Mesendoderm (in vitro differentiated cells): ENCODE data around the gene SYNDIG1L.
A peak's percentile ranks its signal among the peaks of the same experiment; 100 is the strongest.

Experiments used
- DNase-seq: peaks from one replicate; pipeline ENCODE4 v3.0.0; 2013
- H2AK5ac ChIP-seq: 2 replicates; pipeline ENCODE4 v1.6.1; 2013; ENCODE audit warnings: low read length, inconsistent platforms
- H2BK120ac ChIP-seq: 2 replicates; pipeline ENCODE4 v1.6.1; 2013; ENCODE audit warnings: low read depth, mild to moderate bottlenecking, low read length, moderate library complexity, mixed read lengths
- H2BK15ac ChIP-seq: replicated peaks from 2 replicates; pipeline ENCODE4 v1.6.1; 2013; ENCODE audit warnings: low read depth, mild to moderate bottlenecking, moderate library complexity
- H2BK5ac ChIP-seq: 2 replicates; pipeline ENCODE4 v1.6.1; 2013; ENCODE audit warnings: low read length, inconsistent platforms
- H3K18ac ChIP-seq: 2 replicates; pipeline ENCODE4 v1.6.1; 2013; ENCODE audit warnings: mild to moderate bottlenecking, low read length, mixed read lengths
- H3K23ac ChIP-seq: one replicate; pipeline ENCODE4 v1.6.1; 2013; ENCODE audit warnings: low read length
- H3K27ac ChIP-seq: 2 replicates; pipeline ENCODE4 v1.5.1; 2013; ENCODE audit warnings: low read depth, mild to moderate bottlenecking, inconsistent platforms, low read length, moderate library complexity
- H3K27me3 ChIP-seq: 2 replicates; pipeline ENCODE4 v1.6.1; 2013; ENCODE audit warnings: low read length, control low read depth, mild to moderate bottlenecking, inconsistent platforms; ENCODE audit not compliant: insufficient read depth, poor library complexity
- H3K36me3 ChIP-seq: 2 replicates; pipeline ENCODE4 v1.6.1; 2013; ENCODE audit warnings: low read length, inconsistent platforms; ENCODE audit not compliant: control insufficient read depth, insufficient read depth
- H3K4ac ChIP-seq: one replicate; pipeline ENCODE4 v1.6.1; 2013; ENCODE audit warnings: low read depth, mild to moderate bottlenecking, low read length, moderate library complexity
- H3K4me1 ChIP-seq: 2 replicates; pipeline ENCODE4 v1.6.1; 2013; ENCODE audit warnings: low read depth, low read length, inconsistent platforms; ENCODE audit not compliant: control insufficient read depth
- H3K4me2 ChIP-seq: 2 replicates; pipeline ENCODE4 v1.6.1; 2013; ENCODE audit warnings: low read length
- H3K4me3 ChIP-seq: 2 replicates; pipeline ENCODE4 v1.5.1; 2013; ENCODE audit warnings: mild to moderate bottlenecking, low read length
- H3K56ac ChIP-seq: one replicate; pipeline ENCODE4 v1.6.1; 2013; ENCODE audit warnings: low read length
- H3K79me1 ChIP-seq: 2 replicates; pipeline ENCODE4 v1.6.1; 2013; ENCODE audit warnings: low read length, inconsistent platforms
- H3K79me2 ChIP-seq: 2 replicates; pipeline ENCODE4 v1.6.1; 2013; ENCODE audit warnings: mild to moderate bottlenecking, low read length; ENCODE audit not compliant: control insufficient read depth, insufficient read depth
- H3K9ac ChIP-seq: 2 replicates; pipeline ENCODE4 v1.6.1; 2013; ENCODE audit warnings: low read length, inconsistent platforms
- H4K5ac ChIP-seq: one replicate; pipeline ENCODE4 v1.6.1; 2013; ENCODE audit warnings: low read length
- H4K8ac ChIP-seq: one replicate; pipeline ENCODE4 v1.6.1; 2013; ENCODE audit warnings: low read depth, mild to moderate bottlenecking, control low read depth, low read length, moderate library complexity
- WGBS: extraction: QIAGEN DNeasy Blood & Tissue Kit; methylation state at CpG from one replicate; pipeline ENCODE4 v1.1.7; 2013; ENCODE audit warnings: low lambda C conversion rate, missing lambda C conversion rate; ENCODE audit not compliant: insufficient coverage; ENCODE audit errors: extremely low coverage; 5-methylcytosine and 5-hydroxymethylcytosine counted together

The SYNDIG1L gene

GRCh38 chr14:74429221-74429691, 3.2 kb upstream of the SYNDIG1L start:
- Histone ChIP-seq H3K4me1 (peaks cover 13% of the 10 kb centered on the region), H3K27me3 (no peaks in the 10 kb centered on the region)
- no CpG with 5 or more reads among the region's 4 CpGs for WGBS

GRCh38 chr14:74427651-74428050, 1.6 kb upstream of the SYNDIG1L start:
- Histone ChIP-seq H3K79me1 (no peaks in the 10 kb centered on the region), H2BK5ac (no peak overlapping the region), H3K27ac (no peak overlapping the region), H3K23ac (no peak overlapping the region), H3K4ac (no peak overlapping the region), H4K8ac (no peak overlapping the region), H3K27me3 (no peaks in the 10 kb centered on the region), H2AK5ac (no peak overlapping the region), H2BK120ac (no peak overlapping the region), H2BK15ac (no peak overlapping the region), H3K18ac (no peak overlapping the region), H3K79me2 (no peaks in the 10 kb centered on the region), H3K4me2 (no peak overlapping the region), H3K4me1 (peaks cover 13% of the 10 kb centered on the region), H3K9ac (no peak overlapping the region), H3K36me3 (no peaks in the 10 kb centered on the region), H3K4me3 (no peak overlapping the region), H3K56ac (no peak overlapping the region), H4K5ac (no peak overlapping the region)
- DNase-seq = no peak
- no CpG with 5 or more reads among the region's 1 CpG for WGBS

More at GRCh38 chr14:74429221-74429691, 3.2 kb upstream of the SYNDIG1L start:
- no peak overlapping the region for H3K27ac ChIP-seq
- no peaks in the 10 kb centered on the region for H3K36me3 ChIP-seq
- no peak overlapping the region for H3K4ac ChIP-seq
- H3K9ac ChIP-seq = peak overlapping the region; percentile 7
- no peak overlapping the region for H3K18ac ChIP-seq
- no peak overlapping the region for H3K4me2 ChIP-seq
- peak overlapping the region; percentile 43 for H2BK5ac ChIP-seq
- H3K79me1 ChIP-seq = no peaks in the 10 kb centered on the region
- no peak overlapping the region for H2BK120ac ChIP-seq
- H2BK15ac ChIP-seq = no peak overlapping the region
- H3K79me2 ChIP-seq = no peaks in the 10 kb centered on the region
- DNase-seq = peak; percentile 88
- H4K8ac ChIP-seq = no peak overlapping the region
- no peak overlapping the region for H2AK5ac ChIP-seq
- H4K5ac ChIP-seq = no peak overlapping the region
- peak overlapping the region; percentile 50 for H3K56ac ChIP-seq
- H3K4me3 ChIP-seq = no peak overlapping the region
- H3K23ac ChIP-seq = peak overlapping the region; percentile 11

DNA sequence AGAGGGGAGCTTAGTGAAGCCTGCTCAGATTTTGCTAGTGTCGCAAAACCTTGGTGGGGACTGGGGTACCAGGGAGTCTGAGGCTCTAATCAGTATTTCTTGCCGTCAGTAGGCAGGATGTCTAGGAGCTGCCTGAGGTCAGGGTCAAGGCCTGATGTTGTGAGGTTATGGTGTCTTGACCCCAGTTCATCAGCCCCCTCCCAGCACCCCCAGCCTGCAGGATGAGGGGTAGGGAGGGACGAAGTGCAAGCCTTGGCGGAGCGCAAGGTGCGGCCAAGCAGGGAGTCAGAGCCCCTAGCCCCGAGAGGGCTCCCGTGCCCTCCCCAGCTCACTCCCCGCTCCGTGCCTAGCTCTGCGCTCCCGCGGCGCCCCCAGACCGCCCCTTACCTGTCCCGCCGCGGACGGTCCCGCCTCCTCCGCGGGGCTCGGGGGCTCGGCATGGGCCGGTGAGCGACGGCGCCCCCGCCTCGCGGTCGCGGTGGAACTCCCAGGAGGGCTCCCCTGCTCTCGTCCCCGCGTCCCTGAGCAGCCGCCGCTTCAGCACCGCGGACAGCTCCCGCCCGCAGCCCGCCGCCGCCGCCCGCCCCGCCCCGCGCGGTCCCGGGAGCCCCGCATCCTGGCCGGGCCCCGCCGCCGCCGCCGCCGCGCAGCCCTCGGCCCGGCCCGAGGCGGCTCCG, 347 bp downstream of the SYNDIG1L start:
- peak overlapping the region; percentile 34 for H3K4me2 ChIP-seq
- no peak overlapping the region for H3K9ac ChIP-seq
- H3K27ac ChIP-seq = no peak overlapping the region
- no CpG with 5 or more reads among the region's 66 CpGs for WGBS
- H3K4ac ChIP-seq = no peak overlapping the region
- no peak overlapping the region for H3K4me3 ChIP-seq
- no peak overlapping the region for H2AK5ac ChIP-seq
- no peaks in the 10 kb centered on the region for H3K79me2 ChIP-seq
- H2BK5ac ChIP-seq = no peak overlapping the region
- DNase-seq = peak; percentile 52
- H3K79me1 ChIP-seq = no peaks in the 10 kb centered on the region
- H4K5ac ChIP-seq = no peak overlapping the region
- H3K27me3 ChIP-seq = no peaks in the 10 kb centered on the region
- H3K23ac ChIP-seq = no peak overlapping the region
- no peak overlapping the region for H2BK15ac ChIP-seq
- no peak overlapping the region for H3K18ac ChIP-seq
- no peak overlapping the region for H3K56ac ChIP-seq
- no peaks in the 10 kb centered on the region for H3K36me3 ChIP-seq
- no peak overlapping the region for H4K8ac ChIP-seq
- peaks cover 13% of the 10 kb centered on the region for H3K4me1 ChIP-seq
- H2BK120ac ChIP-seq = no peak overlapping the region

DNA sequence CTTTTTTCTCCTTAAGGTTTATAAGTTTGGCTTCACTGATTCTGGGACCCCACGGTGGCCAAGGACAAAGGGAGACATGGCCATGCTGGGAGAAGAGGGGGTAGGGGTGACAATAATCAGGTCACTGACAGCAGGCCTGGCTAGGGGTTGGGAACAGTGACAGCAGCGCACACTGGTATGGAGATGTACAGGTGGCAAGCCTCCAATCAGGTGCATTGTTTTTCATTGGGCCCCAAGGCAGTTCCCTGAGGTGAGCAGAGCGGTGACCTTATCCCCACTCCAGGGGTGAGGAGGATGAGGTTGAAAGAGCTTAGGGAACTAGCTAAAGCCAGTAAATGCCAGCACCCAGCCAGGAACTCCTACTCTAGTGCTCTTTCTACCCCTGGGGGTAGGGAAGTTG, 1.4 kb downstream of the SYNDIG1L start:
- no peak overlapping the region for H3K4me2 ChIP-seq
- H3K79me1 ChIP-seq = no peaks in the 10 kb centered on the region
- no peak overlapping the region for H2BK5ac ChIP-seq
- DNase-seq = no peak
- no peaks in the 10 kb centered on the region for H3K27me3 ChIP-seq
- no peak overlapping the region for H3K9ac ChIP-seq
- H4K8ac ChIP-seq = no peak overlapping the region
- peaks cover 12% of the 10 kb centered on the region for H3K4me1 ChIP-seq
- H3K79me2 ChIP-seq = no peaks in the 10 kb centered on the region
- H3K4me3 ChIP-seq = no peak overlapping the region
- no peak overlapping the region for H3K18ac ChIP-seq
- H3K27ac ChIP-seq = no peak overlapping the region
- H3K56ac ChIP-seq = no peak overlapping the region
- no peak overlapping the region for H4K5ac ChIP-seq
- H3K36me3 ChIP-seq = no peaks in the 10 kb centered on the region
- no peak overlapping the region for H2BK15ac ChIP-seq
- no peak overlapping the region for H3K4ac ChIP-seq
- WGBS = no CpG with 5 or more reads among the region's 3 CpGs
- H2AK5ac ChIP-seq = no peak overlapping the region
- H2BK120ac ChIP-seq = no peak overlapping the region
- no peak overlapping the region for H3K23ac ChIP-seq

- Histone ChIP-seq H2BK15ac (no peak overlapping the region), H3K79me2 (no peaks in the 10 kb centered on the region), H3K4me1 (peaks cover 12% of the 10 kb centered on the region), H3K23ac (no peak overlapping the region), H3K4me3 (no peak overlapping the region), H4K5ac (no peak overlapping the region), H3K4me2 (no peak overlapping the region), H3K79me1 (no peaks in the 10 kb centered on the region), H3K9ac (no peak overlapping the region), H3K27me3 (no peaks in the 10 kb centered on the region), H2BK5ac (no peak overlapping the region), H2BK120ac (no peak overlapping the region), H3K27ac (no peak overlapping the region), H3K36me3 (no peaks in the 10 kb centered on the region), H3K4ac (no peak overlapping the region), H3K56ac (no peak overlapping the region), H2AK5ac (no peak overlapping the region), H4K8ac (no peak overlapping the region), H3K18ac (no peak overlapping the region)
- WGBS = no CpG with 5 or more reads among the region's 7 CpGs
- DNase-seq = no peak
These were observed 2.8 kb downstream of the SYNDIG1L start for GRCh38 chr14:74423246-74423645.

GRCh38 chr14:74421981-74422380, 4.0 kb downstream of the SYNDIG1L start:
- Histone ChIP-seq H3K27ac (no peak overlapping the region), H3K79me1 (no peaks in the 10 kb centered on the region), H3K4ac (no peak overlapping the region), H4K5ac (no peak overlapping the region), H3K56ac (no peak overlapping the region), H3K18ac (no peak overlapping the region), H4K8ac (no peak overlapping the region), H3K9ac (peak overlapping the region; percentile 3), H3K27me3 (no peaks in the 10 kb centered on the region), H2AK5ac (no peak overlapping the region), H3K4me3 (no peak overlapping the region), H2BK120ac (no peak overlapping the region), H3K4me1 (peaks cover 12% of the 10 kb centered on the region), H3K4me2 (no peak overlapping the region), H2BK15ac (no peak overlapping the region), H2BK5ac (no peak overlapping the region), H3K23ac (no peak overlapping the region), H3K79me2 (no peaks in the 10 kb centered on the region), H3K36me3 (no peaks in the 10 kb centered on the region)
- WGBS = no CpG with 5 or more reads among the region's 5 CpGs
- no peak for DNase-seq
